Measurements from ENCODE around the gene CST3.

CST3 gene

DNA sequence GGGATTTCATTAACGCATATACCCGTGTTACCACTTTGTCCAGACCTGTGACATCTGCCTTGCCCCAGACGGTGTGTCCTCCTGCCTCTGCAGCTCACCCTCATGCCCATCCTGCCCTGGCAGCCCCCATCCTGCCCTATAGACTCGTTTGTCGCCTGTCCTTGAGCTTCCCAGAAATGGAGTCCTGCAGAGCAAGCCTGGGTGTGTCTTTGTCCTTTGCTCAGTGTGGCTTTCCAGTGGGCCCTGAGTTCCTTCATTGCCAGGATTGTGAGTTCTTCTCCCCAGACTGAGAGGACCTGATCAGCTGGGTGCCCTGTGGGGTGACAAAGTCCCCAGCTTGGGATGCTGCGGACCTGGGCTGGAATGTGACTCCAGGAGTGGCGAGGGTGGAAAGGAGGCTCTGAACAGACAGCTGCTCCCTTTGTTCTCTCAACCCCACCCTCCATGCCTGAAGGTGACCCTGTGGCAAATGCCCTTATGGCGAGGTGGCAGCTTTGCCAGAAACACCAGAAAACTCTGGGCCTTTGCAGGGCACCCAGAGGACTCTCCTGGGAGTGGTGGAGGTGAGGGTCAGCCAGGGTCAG lies 2.4 kb upstream of the CST3 start:
- TF ChIP-seq, protein P1, sequence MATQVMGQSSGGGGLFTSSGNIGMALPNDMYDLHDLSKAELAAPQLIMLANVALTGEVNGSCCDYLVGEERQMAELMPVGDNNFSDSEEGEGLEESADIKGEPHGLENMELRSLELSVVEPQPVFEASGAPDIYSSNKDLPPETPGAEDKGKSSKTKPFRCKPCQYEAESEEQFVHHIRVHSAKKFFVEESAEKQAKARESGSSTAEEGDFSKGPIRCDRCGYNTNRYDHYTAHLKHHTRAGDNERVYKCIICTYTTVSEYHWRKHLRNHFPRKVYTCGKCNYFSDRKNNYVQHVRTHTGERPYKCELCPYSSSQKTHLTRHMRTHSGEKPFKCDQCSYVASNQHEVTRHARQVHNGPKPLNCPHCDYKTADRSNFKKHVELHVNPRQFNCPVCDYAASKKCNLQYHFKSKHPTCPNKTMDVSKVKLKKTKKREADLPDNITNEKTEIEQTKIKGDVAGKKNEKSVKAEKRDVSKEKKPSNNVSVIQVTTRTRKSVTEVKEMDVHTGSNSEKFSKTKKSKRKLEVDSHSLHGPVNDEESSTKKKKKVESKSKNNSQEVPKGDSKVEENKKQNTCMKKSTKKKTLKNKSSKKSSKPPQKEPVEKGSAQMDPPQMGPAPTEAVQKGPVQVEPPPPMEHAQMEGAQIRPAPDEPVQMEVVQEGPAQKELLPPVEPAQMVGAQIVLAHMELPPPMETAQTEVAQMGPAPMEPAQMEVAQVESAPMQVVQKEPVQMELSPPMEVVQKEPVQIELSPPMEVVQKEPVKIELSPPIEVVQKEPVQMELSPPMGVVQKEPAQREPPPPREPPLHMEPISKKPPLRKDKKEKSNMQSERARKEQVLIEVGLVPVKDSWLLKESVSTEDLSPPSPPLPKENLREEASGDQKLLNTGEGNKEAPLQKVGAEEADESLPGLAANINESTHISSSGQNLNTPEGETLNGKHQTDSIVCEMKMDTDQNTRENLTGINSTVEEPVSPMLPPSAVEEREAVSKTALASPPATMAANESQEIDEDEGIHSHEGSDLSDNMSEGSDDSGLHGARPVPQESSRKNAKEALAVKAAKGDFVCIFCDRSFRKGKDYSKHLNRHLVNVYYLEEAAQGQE (IDR thresholded peaks at IDR 0.05; ENCODE audit: insufficient read depth in 1 of 2, low read depth in 2 of 2, low read length in 2 of 2), result no peak
- TF ChIP-seq TAF1 (IDR thresholded peaks at IDR 0.05; ENCODE audit: borderline replicate concordance, insufficient read depth, low read length) (no peak), SIN3A (IDR thresholded peaks at IDR 0.05; ENCODE audit: borderline replicate concordance, insufficient read depth, low read length) (no peak), FOXP2 (optimal IDR thresholded peaks at IDR 0.05; ENCODE audit: borderline replicate concordance, extremely low read depth, extremely low read length, insufficient read depth) (no peak), POLR2AphosphoS5 (IDR thresholded peaks at IDR 0.05; ENCODE audit: low read depth, low read length) (no peak)

DNA sequence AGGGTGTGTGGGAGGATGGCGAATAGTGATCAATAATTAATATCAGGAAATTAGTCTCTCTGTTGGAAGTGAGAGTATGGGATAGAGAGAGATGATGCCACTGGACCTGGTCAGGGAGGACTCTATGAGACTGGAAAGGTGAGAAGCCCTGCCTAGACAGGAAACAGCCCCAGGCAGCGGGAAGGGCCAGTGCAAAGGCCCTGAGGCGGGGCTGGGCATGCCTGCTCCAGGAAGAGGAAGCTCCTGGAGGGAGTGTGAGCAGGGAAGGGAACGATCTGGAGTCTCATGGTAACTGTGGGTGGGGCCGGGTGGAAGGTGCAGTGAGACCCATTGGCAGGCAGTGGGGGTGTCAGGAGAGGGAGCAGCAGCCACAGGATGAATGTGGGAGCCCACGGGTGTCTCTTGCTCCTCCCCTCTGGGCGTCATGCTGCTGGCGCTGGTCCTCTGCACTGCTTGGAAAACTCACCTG lies 1.8 kb upstream of the CST3 start:
- no peak for TF ChIP-seq FOXP2 (optimal IDR thresholded peaks at IDR 0.05; ENCODE audit: borderline replicate concordance, extremely low read depth, extremely low read length, insufficient read depth)
- no peak for TF ChIP-seq TAF1 (IDR thresholded peaks at IDR 0.05; ENCODE audit: borderline replicate concordance, insufficient read depth, low read length)
- TF ChIP-seq SIN3A (IDR thresholded peaks at IDR 0.05; ENCODE audit: borderline replicate concordance, insufficient read depth, low read length), result no peak
- TF ChIP-seq, protein P1 (IDR thresholded peaks at IDR 0.05; ENCODE audit: insufficient read depth in 1 of 2, low read depth in 2 of 2, low read length in 2 of 2), result no peak
- TF ChIP-seq POLR2AphosphoS5 (IDR thresholded peaks at IDR 0.05; ENCODE audit: low read depth, low read length), result no peak

DNA sequence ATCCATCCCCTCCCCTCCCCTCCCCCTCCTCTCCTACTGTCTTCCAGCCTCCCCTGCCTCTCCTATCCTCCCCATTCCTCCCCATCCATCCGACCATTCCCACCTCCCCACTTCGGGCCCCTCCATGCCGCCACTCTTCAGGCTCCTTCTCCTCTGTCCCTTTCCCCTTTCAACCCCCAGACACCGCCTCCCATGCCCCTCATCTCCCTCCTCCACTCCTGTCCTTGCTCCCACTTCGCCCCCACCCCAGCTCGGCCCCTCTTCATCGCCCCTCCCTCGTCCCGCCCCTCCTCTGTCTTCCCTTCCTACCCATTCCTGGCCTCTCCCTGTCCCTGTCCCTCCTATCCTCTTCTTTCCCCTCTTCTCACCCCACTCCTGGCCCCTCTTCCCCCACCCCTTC lies 554 bp upstream of the CST3 start:
- no peak for TF ChIP-seq SIN3A (IDR thresholded peaks at IDR 0.05; ENCODE audit: borderline replicate concordance, insufficient read depth, low read length)
- TF ChIP-seq, protein P1 (IDR thresholded peaks at IDR 0.05; ENCODE audit: insufficient read depth in 1 of 2, low read depth in 2 of 2, low read length in 2 of 2), result no peak
- TF ChIP-seq TAF1 (IDR thresholded peaks at IDR 0.05; ENCODE audit: borderline replicate concordance, insufficient read depth, low read length), result no peak
- no peak for TF ChIP-seq POLR2AphosphoS5 (IDR thresholded peaks at IDR 0.05; ENCODE audit: low read depth, low read length)
- TF ChIP-seq FOXP2 (optimal IDR thresholded peaks at IDR 0.05; ENCODE audit: borderline replicate concordance, extremely low read depth, extremely low read length, insufficient read depth), result no peak

DNA sequence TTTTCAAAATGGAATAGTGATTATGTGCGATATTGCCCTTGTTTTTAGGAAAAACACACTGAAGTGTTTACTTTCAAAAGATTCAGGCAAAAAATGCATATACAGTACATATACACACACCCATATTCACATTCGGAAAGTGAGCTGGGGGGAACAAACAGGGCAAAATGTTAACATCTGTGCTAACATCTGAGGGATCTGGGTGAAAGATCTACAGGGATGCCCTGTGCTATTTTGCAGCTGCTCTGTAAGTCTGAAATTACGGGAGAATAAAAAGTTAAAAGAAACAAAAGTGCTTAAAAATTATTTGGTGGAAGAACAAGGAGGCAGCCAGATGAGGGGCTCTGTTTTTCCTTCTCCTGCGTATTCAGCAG lies 860 bp downstream of the CST3 start:
- TF ChIP-seq, protein P1 (IDR thresholded peaks at IDR 0.05; ENCODE audit: insufficient read depth in 1 of 2, low read depth in 2 of 2, low read length in 2 of 2), result no peak
- no peak for TF ChIP-seq TAF1 (IDR thresholded peaks at IDR 0.05; ENCODE audit: borderline replicate concordance, insufficient read depth, low read length)
- no peak for TF ChIP-seq FOXP2 (optimal IDR thresholded peaks at IDR 0.05; ENCODE audit: borderline replicate concordance, extremely low read depth, extremely low read length, insufficient read depth)
- TF ChIP-seq POLR2AphosphoS5 (IDR thresholded peaks at IDR 0.05; ENCODE audit: low read depth, low read length), result no peak
- no peak for TF ChIP-seq SIN3A (IDR thresholded peaks at IDR 0.05; ENCODE audit: borderline replicate concordance, insufficient read depth, low read length)

All from PFSK-1 (cell line).